NCI-H2107 treated with DMSO at 0.1 percent for 48 hours (cell line): ENCODE data around the gene FAM216B.
"Not testable (repeated sequence)": the region's sequence is repeated elsewhere in the genome, so short reads cannot be mapped to it uniquely, and the experiment has no call there.

Experiments used
- DNase-seq: peaks from one replicate; lab custom pipeline; 2025; ENCODE audit not compliant: unreplicated experiment; lab: John Stamatoyannopoulos, UW

FAM216B gene

GRCh38 chr13:42781352-42781751 lies at the start of gene FAM216B:
TSS of gene FAM216B (plus strand) at chr13:42781584. CDS start at chr13:42784068, 2,484 bp downstream.
- peak; percentile 3 for DNase-seq

DNA sequence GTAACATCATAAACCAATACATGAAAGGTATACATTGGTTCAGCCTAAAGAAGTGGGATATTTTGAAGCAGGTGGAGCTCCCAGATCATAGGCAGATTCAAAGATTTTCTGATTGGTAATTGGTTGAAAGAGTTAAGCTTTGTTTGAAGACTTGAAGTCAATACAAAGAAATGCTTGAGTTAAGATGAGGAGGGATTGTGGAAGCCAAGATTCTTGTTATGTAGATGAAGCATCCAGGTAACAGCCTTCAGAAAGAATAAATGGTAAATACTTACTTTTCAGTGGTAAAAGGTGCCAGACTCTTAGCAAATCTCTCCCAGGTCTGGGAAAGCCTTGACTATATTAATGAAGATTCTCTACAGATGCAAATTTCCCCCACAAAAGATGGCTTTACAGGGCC lies 49.3 kb upstream of the FAM216B start:
- no peak for DNase-seq

- DNase-seq = no peak
These were observed 48.3 kb upstream of the FAM216B start for GRCh38 chr13:42733046-42733445.

DNA sequence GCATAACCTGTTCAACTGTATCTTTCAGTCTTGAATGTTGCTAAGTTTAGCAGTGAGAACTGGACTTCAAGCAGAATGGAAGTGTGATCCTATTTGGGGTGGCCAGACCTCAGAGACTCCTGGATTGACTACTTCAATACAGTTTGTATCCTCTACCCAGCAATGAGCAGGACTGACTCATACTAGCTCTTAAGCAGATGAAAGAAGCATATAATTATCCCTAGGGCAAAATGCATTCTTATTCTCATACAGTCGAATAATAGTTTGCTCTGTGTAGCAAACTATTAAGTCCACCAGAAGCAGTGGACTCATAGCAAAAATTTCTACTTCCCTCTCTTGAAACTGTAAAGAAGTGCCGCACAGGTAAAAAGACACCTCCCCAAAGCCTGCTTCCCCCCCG lies 46.4 kb upstream of the FAM216B start:
- no peak for DNase-seq

DNA sequence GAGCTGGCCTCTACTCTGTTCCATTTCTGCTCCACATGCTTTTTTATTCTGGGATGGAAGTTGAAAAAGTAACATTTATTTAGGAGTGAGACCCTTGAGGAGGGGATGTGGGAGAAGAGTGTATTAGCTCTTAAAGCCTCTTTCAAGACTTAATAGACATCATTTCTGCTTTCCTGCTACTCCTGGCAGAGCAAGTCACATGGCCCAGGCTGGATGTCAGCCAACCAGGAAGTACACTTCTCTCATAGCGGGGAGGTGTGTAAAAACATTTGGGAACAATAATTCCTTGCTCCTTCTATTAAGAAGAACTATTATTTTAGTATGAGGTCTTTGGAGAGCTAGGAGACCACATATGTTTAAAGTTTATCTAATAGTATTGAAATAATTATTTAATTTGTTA lies 40.6 kb upstream of the FAM216B start:
- DNase-seq = peak; percentile 34

DNA sequence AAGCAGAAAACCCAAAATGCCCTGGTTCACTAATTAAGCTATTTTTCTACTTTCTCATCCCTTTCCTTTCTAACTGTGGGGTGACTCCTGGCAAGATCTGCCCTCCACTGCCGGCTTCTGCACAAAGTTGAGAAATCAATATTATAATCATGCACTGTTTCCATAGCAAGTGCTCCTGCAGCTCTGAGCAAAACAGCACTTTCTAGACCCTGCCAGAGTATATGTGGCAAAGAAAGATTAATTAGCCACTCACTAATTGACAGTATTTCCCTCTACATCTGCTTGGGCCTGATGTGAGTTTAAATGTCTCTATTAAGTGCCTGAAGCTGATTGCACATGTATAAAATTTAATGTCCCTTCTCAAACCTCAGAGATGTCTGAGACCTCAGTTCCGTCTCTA lies 39.5 kb upstream of the FAM216B start:
- DNase-seq = no peak

- no peak for DNase-seq
These were observed 35.7 kb upstream of the FAM216B start for GRCh38 chr13:42745655-42746054.

DNA sequence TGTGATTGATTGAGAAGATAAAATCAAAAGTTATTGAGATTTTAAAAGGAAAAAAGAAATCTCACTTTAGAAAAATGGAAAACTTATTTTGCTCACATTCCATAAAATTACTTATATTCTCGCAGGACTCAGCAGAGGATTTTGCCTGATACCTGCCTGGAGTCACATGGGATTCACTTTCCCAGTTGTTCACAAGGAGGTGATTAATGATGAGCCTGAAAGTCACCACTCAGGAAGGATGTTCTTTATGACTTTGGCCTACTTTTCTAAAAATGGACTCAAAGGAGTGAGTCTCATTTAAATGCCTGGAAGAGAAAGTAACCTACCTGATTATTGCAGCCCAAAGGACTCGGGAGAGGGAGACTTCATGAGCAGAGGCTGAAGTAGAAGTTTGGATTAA lies 34.5 kb upstream of the FAM216B start:
- DNase-seq = no peak

DNA sequence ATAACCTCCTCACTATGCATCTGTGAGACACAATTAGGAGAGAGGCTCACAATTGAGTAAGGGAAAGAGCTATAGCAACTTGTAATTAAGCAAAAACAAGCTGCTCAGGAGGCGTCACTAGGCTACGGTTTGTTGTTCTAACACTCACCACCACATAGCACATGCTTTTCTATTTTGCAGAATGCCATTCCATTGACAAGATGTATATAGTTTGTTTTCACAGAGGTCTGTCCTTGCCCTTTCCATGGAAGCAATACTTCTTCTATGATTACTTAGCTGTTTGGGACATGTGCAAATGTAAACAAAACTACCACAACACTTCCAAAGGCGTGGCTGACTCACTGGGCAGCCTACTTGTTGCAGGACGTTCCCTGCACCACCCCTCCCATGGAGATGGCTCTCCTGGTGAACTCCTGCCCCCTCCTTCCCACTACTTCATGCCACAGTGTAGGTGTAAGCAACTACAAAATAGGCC lies 33.9 kb upstream of the FAM216B start:
- no peak for DNase-seq

DNA sequence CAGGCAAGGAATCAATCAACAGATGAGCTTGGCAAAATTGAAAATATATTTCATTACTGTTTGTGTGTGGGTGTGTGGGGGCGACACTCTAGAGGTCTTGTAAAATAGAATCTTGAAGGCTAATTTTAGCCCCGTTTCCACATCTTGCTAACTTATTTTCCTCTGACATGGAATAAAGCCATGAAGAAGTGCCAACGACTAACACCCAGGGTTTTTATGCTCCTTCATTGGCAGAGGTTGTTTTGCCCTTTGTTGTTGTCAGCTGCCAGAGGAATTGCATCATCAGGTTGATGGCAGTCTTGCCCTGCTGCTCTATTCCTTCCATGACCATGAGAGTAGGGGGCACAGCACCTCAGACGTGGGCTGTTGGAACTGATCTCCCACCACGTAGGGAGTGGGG lies 30.6 kb upstream of the FAM216B start:
- DNase-seq = no peak

DNA sequence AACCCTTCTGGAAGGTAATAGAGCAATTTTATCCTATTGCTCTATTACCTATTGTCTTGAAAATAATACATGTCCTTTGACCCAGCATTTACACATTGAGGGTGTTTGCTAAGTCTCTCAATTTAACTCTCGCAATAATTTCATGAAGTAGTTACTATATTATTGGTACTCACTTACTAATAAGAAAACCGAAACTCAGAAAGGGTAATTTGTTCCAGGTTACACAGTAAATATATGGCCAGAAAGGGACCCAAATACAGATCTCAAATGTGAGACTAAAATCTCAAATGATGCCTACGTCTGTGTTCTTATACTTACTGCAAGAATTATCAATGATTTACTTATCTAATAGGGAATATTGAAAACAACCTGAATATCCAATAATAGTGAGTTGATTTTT lies 29.7 kb upstream of the FAM216B start:
- DNase-seq = no peak

DNA sequence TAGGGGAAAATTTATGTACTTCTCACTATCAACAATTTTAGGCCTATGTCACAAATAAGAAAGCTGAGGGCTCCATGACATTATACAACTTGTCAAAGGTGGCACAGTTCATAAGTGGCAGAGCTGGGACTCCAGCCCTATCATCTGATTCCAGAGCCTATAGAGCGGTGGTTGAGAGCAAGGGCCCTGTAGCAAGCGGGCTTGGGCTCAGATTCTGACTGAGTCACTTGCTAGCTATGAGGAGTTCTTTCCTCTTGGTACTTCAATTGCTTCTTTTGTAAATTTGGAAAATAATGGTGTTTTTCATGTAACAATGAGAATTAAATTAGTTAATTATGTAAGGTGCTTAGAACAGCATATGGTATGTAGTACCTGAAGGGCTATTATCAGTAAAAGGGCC lies 28.7 kb upstream of the FAM216B start:
- peak; percentile 50 for DNase-seq

GRCh38 chr13:42753697-42754096 lies 27.7 kb upstream of the FAM216B start:
- peak; percentile 47 for DNase-seq

DNA sequence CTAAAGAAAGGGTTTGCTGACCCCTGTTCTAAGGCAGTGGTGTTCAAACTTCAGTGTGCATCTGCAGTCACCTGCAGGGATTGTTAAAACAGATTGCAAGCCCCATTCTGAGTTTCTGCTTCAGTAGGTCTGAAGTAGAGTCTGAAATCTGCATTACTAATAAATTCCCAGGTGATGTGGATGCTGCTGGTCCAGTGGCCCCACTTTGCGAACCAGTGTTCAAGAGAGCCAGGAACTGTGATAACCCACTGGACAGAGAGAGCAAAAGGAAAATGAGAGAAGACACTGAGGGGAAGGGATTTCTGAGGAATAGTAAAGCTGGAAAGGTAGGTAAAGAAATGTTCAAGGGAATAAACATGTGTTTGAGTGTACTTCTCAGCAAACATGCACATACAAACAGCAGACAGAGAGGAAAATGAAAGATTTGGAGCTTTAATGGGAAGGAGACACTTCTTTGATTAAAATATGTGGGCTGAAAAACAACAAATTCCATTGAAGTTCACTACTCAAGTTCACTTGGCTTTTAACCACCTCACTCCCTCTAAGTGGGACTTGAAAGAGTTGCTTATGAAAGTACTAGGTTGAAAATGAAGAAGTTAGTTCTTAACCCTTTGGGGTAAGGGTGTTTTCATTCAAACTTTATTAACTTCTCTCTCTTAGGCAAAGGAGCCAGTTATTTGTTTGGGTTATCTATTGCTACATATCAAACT lies 26.4 kb upstream of the FAM216B start:
- no peak for DNase-seq

DNA sequence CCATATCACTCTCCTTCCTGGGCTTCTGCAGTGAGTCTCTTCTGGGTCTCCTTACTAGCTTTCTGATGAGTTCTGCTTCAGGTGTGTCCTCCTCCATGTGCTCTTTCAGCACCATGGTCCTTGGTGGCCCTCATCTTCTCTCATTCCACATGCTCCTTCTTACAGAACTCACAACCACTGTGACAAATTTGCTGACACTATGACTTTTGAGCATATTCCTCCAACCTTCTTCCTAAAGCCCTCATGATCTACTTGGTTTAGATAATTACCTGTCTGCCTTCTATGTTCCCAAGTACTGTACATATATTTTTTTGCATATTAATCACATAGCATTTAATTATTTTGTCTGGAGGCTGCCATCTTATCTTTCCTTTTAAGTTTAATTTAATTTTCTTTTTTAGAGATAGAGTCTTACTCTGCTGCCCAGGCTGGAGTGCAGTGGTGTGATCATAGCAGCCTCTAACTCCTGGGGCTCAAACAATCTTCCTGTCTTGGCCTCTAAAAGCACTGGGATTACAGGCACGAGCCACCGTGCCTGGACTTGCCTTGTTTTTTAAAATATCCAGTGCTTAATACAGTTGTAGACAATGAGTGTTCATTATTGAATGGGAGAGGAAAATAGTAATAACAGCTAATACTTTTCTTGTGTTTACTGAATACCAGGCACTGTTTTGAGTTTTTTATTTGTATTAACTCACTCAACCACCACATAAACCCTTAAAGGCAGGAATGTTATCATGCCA lies 23.5 kb upstream of the FAM216B start:
- DNase-seq = no peak

DNA sequence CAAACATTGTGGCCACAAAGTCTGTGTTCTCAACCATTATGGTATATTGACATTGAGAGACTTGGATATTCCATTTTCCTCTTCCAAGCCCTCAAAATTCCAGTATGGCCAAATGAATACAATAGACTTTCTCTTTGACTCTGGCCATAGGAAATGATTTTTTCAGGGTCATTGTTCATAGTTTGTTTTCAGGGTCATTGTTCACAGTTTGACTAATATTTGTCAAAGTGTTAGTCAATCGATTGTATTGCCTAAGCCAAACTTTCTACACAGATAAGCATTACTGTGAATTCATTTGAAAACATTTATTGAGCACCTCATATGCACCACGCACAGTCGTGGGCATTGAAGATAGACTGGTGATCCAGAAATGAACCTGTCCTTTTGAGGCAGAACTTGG lies 22.9 kb upstream of the FAM216B start:
- DNase-seq = no peak

GRCh38 chr13:42760951-42761350 lies 20.4 kb upstream of the FAM216B start:
- DNase-seq = no peak

GRCh38 chr13:42762251-42762650 lies 19.1 kb upstream of the FAM216B start:
- no peak for DNase-seq

DNA sequence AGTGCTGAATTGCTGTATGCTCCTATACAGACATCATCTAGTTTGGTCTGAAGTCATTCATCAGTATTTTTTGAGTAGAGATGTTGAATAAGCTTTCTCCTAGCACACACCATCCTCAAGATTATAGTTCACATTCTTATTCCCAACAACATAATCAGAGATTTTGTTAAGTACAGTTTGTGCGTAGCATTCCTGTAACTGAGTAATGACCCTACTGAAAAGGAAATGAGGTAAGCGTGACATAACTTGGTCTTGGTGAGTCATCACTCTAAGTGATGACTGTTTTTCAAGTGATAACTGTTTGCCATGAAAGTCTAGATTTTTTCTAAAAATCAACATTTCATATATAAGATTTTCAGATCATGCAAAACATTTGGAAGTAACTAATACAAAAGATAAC lies 18.5 kb upstream of the FAM216B start:
- no peak for DNase-seq

DNA sequence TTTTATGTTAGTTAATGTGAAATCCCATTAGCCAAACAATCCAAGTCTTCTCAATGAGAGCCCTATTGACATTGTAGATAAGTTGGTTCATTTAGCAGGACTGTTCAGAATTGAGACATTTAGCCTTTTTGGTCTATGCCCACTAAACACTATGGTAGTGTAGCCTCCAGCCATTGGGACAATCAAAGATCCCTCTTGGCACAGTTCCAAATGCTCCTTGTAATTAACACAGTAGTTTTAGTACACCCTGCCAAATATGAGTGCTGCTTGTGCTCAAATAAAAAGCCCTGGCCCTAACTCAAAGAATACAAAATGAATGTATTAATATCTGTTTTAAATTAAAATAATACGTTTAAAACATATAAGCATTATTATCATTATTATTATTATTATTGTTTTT lies 15.4 kb upstream of the FAM216B start:
- DNase-seq = no peak

DNA sequence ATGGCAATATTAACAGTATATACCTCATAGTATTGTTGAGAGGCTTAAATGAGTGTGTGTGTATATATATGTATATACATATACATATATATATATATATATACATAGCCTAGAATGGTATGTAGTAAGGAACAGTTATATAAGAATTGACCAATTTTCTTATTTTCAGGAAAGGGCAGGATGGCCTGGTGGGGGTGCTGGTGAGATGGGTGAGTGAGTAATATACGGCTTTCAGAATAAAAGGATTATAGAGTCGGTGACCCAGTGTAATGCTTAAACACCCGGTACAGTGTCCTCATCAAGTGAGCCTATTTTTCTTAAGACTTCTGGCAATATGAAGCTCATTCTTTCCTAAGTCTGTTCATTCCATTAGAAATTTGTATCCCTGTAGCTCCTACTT lies 11.7 kb upstream of the FAM216B start:
- DNase-seq = no peak

- not testable (repeated sequence) for DNase-seq
These were observed 4.8 kb upstream of the FAM216B start for GRCh38 chr13:42776558-42776957.

- DNase-seq = no peak
These were observed 3.9 kb upstream of the FAM216B start for GRCh38 chr13:42777467-42777866.
